PC-3 (cell line): ENCODE measurements around the gene PLG.
"Not testable (repeated sequence)": the region's sequence is repeated elsewhere in the genome, so short reads cannot be mapped to it uniquely, and the experiment has no call there.

Experiments
- EZH2 ChIP-seq: fragments of 300-600 bp; sonication (generic); IDR thresholded peaks from one replicate; pipeline ENCODE4 v1.6.1; 2017; ENCODE audit warnings: antibody characterized with exemption, mild to moderate bottlenecking, low read length; ENCODE audit not compliant: unreplicated experiment
- EZH2phosphoT487 ChIP-seq: fragments of 300-600 bp; sonication (generic); IDR thresholded peaks from 2 replicates; pipeline ENCODE4 v1.6.1; 2018; ENCODE audit warnings: mild to moderate bottlenecking, antibody characterized with exemption, low read length, borderline replicate concordance
- TF ChIP-seq, protein P1 (sequence below): fragments of 300-600 bp; sonication (generic); conservative IDR thresholded peaks from 2 replicates; pipeline ENCODE4 v1.5.1; 2017; ENCODE audit warnings: antibody characterized with exemption, low read depth, mild to moderate bottlenecking, low read length

DNA sequence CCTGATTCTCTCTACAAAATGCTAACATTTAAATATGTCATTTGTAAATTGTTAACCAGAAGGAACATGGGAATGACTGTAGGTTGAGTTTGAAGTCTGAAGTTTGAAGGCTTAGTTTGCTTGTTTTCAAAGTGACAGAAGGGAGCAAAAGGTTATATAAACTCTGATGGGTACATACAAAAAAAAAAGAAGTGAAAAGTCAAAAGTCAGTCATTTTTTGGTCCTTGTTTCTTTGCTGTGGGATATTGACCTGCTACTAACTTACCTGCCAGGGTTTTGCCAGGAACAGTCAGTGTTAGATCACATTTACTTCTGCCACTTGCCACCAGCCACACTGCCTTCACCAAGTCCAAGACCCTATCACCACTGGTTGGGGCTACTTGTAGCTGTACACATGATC, 6.9 kb downstream of the PLG start:
- TF ChIP-seq, protein P1, sequence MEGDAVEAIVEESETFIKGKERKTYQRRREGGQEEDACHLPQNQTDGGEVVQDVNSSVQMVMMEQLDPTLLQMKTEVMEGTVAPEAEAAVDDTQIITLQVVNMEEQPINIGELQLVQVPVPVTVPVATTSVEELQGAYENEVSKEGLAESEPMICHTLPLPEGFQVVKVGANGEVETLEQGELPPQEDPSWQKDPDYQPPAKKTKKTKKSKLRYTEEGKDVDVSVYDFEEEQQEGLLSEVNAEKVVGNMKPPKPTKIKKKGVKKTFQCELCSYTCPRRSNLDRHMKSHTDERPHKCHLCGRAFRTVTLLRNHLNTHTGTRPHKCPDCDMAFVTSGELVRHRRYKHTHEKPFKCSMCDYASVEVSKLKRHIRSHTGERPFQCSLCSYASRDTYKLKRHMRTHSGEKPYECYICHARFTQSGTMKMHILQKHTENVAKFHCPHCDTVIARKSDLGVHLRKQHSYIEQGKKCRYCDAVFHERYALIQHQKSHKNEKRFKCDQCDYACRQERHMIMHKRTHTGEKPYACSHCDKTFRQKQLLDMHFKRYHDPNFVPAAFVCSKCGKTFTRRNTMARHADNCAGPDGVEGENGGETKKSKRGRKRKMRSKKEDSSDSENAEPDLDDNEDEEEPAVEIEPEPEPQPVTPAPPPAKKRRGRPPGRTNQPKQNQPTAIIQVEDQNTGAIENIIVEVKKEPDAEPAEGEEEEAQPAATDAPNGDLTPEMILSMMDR: not testable (repeated sequence)
- TF ChIP-seq EZH2, EZH2phosphoT487: not testable (repeated sequence)
